A549 (cell line): ENCODE data around the gene BDNF. TPM values are rescaled to one million over a fixed set of nuclear protein-coding genes. Genes with fewer than 3 reads are reported as not detected.

Experiments
- ATAC-seq, 2 experiments: fragments of 200-7000 bp in 1 of 2; fragments of >200 bp in 1 of 2; cut with Nextera tagmentation in 1 of 2; cut with Tn5 transposase in 1 of 2; 3 replicates each; pipeline versions ENCODE4 v1.8.0 to v1.9.1; 2018 to 2020; ENCODE audit warnings: mild to moderate bottlenecking in 1 of 2, moderate library complexity in 1 of 2
- CTCF ChIA-PET: fragments of 300-600 bp; sonication (Branson Sonifier 250); formaldehyde crosslinking; extraction: SDS; loops from one replicate; lab custom pipeline; 2021; ENCODE audit warnings: antibody characterized with exemption, inconsistent platforms; lab: Yijun Ruan, JAX
- POLR2A ChIA-PET: fragments of 350-600 bp; formaldehyde crosslinking; extraction: SDS; loops from one replicate; lab custom pipeline; 2021; ENCODE audit warnings: antibody characterized with exemption, inconsistent platforms; lab: Yijun Ruan, JAX
- DNase-seq, 2 experiments: peaks; one replicate each; pipeline versions ENCODE4 v3.0.0 to v3.0.0-alpha.2; 2011 to 2016; ENCODE audit warnings: low read depth in 1 of 2, low spot score in 1 of 2
- FAIRE-seq: peaks from 2 replicates; lab custom pipeline; 2011; peaks lifted over from hg19 to GRCh38; lab: Jason Lieb, UNC
- H3K27ac ChIP-seq, 2 experiments: fragments of >200 bp; sonication (Bioruptor Twin); formaldehyde crosslinking; 3 replicates each; pipeline ENCODE4 v1.5.1; 2016 to 2017
- H3K4me1 ChIP-seq: fragments of >200 bp; sonication (Bioruptor Twin); formaldehyde crosslinking; 3 replicates; pipeline ENCODE4 v1.6.1; 2016
- H3K4me2 ChIP-seq: fragments of >200 bp; sonication (Bioruptor Twin); formaldehyde crosslinking; 3 replicates; pipeline ENCODE4 v1.6.1; 2016
- H3K4me3 ChIP-seq: fragments of >200 bp; sonication (Bioruptor Twin); formaldehyde crosslinking; 3 replicates; pipeline ENCODE4 v1.5.1; 2016
- H3K9me3 ChIP-seq: fragments of >200 bp; sonication (Bioruptor Twin); formaldehyde crosslinking; 3 replicates; pipeline ENCODE4 v1.6.1; 2016
- BCL3 ChIP-seq: fragments of >200 bp; sonication (Bioruptor Twin); formaldehyde crosslinking; IDR thresholded peaks from 3 replicates; pipeline ENCODE4 v1.6.1; 2016
- CBX2 ChIP-seq: fragments of 200-600 bp; sonication (generic); IDR thresholded peaks from 2 replicates; pipeline ENCODE4 v1.6.1; 2016; ENCODE audit warnings: low read depth, mild to moderate bottlenecking, borderline replicate concordance
- CBX8 ChIP-seq: fragments of 200-600 bp; sonication (generic); IDR thresholded peaks from 2 replicates; pipeline ENCODE4 v1.6.1; 2016
- CEBPB ChIP-seq, 2 experiments: fragments of >200 bp in 1 of 2; sonication (Bioruptor Twin) in 1 of 2; formaldehyde crosslinking in 1 of 2; IDR thresholded peaks; 2 replicates each; pipeline ENCODE4 v1.6.1; 2012 to 2016
- ELK1 ChIP-seq: fragments of 150-350 bp; IDR thresholded peaks from 2 replicates; pipeline ENCODE4 v1.6.1; 2014; ENCODE audit warnings: low read depth, mild to moderate bottlenecking, low read length
- FOSB ChIP-seq: fragments of 250-450 bp; sonication (Bioruptor Pico); IDR thresholded peaks from 2 replicates; pipeline ENCODE4 v1.5.0; 2020; ENCODE audit warnings: mild to moderate bottlenecking, moderate library complexity
- FOSL2 ChIP-seq, 2 experiments: fragments of 450-650 bp in 1 of 2; fragments of >200 bp in 1 of 2; sonication (Bioruptor Twin) in 1 of 2; formaldehyde crosslinking; IDR thresholded peaks; 2 replicates each; pipeline versions ENCODE4 v1.5.0 to v1.6.1; 2016 to 2020; ENCODE audit warnings: mild to moderate bottlenecking in 1 of 2, moderate library complexity in 1 of 2
- HEYL ChIP-seq: fragments of 250-450 bp; sonication (Bioruptor Pico); IDR thresholded peaks from 2 replicates; pipeline ENCODE4 v1.8.0; 2021; ENCODE audit warnings: mild to moderate bottlenecking, moderate library complexity
- HOXA7 ChIP-seq: fragments of 250-450 bp; sonication (Bioruptor Pico); IDR thresholded peaks from 2 replicates; pipeline ENCODE4 v1.5.0; 2020; ENCODE audit warnings: mild to moderate bottlenecking, moderate library complexity
- HOXB13 ChIP-seq: fragments of 250-450 bp; sonication (Bioruptor Pico); IDR thresholded peaks from 2 replicates; pipeline ENCODE4 v1.5.0; 2020; ENCODE audit warnings: low read depth, mild to moderate bottlenecking, moderate library complexity
- MAFK ChIP-seq: fragments of 450-650 bp; IDR thresholded peaks from 2 replicates; pipeline ENCODE4 v1.6.1; 2014; ENCODE audit not compliant: partially characterized antibody
- MAX ChIP-seq: IDR thresholded peaks from 2 replicates; pipeline ENCODE4 v1.6.1; 2012
- MAZ ChIP-seq: fragments of 150-350 bp; IDR thresholded peaks from 2 replicates; pipeline ENCODE4 v1.6.1; 2014; ENCODE audit warnings: antibody characterized with exemption, low read depth, low read length, borderline replicate concordance
- PBX3 ChIP-seq: IDR thresholded peaks from 2 replicates; pipeline ENCODE4 v1.6.1; 2012
- POLR2A ChIP-seq: IDR thresholded peaks from 2 replicates; pipeline ENCODE4 v1.6.1; 2012; ENCODE audit warnings: mild to moderate bottlenecking, low read length
- POLR2AphosphoS2 ChIP-seq: conservative IDR thresholded peaks from 2 replicates; pipeline ENCODE4 v1.6.1; 2012; ENCODE audit warnings: low read length, improper control_type of control experiment, inconsistent platforms
- RCOR1 ChIP-seq: fragments of 150-350 bp; IDR thresholded peaks from 2 replicates; pipeline ENCODE4 v1.6.1; 2014; ENCODE audit warnings: antibody characterized with exemption, low read length, low read depth
- REST ChIP-seq: fragments of 200-600 bp; sonication (generic); IDR thresholded peaks from 2 replicates; pipeline ENCODE4 v1.6.1; 2016; ENCODE audit warnings: antibody characterized with exemption, mild to moderate bottlenecking, moderate library complexity
- SMC3 ChIP-seq: fragments of >200 bp; sonication (Bioruptor Twin); formaldehyde crosslinking; IDR thresholded peaks from 3 replicates; pipeline ENCODE4 v1.6.1; 2018; ENCODE audit warnings: inconsistent platforms
- ZC3H11A ChIP-seq: fragments of 450-650 bp; IDR thresholded peaks from 2 replicates; pipeline ENCODE4 v1.6.1; 2014; ENCODE audit warnings: antibody characterized with exemption, mild to moderate bottlenecking
- ZFP36 ChIP-seq: fragments of 450-650 bp; IDR thresholded peaks from 2 replicates; pipeline ENCODE4 v1.6.1; 2014; ENCODE audit warnings: borderline replicate concordance; ENCODE audit not compliant: partially characterized antibody
- ZSCAN20 ChIP-seq: fragments of 250-450 bp; sonication (Bioruptor Pico); IDR thresholded peaks from 2 replicates; pipeline ENCODE4 v1.8.0; 2022; ENCODE audit warnings: mild to moderate bottlenecking, moderate library complexity
- WGBS: methylation state at CpG from one replicate; pipeline ENCODE4 v1.1.6; 2017; ENCODE audit errors: missing lambda C conversion rate; 5-methylcytosine and 5-hydroxymethylcytosine counted together
- polyA plus RNA-seq, 4 experiments: library from polyadenylated mRNA; depleted of rRNA in 3 of 4; stranded (reverse); fragments of >200 nt; fragmentation: RNase III in 1 of 4; extraction: RNeasy Plus Mini Kit Qiagen cat#74134 plus additional on column Dnase treatment in 1 of 4; gene quantifications; 2 replicates in 3 of 4; 3 replicates in 1 of 4; pipeline ENCODE4 v1.2.3, GENCODE V29; 2011 to 2017

BDNF gene
- polyA plus RNA-seq, 2 of the 4 experiments (the other 2 are of a cell fraction): 16.4 to 33.7 TPM

- TF ChIP-seq MAZ (no peak; the same call in 1 of the 2 replicates), CBX2 (no peak), HEYL (CRISPR knock-in tag) (no peak), MAFK (no peak), BCL3 (no peak), CEBPB (IDR thresholded peaks at IDR 0.05) (no peak), HOXB13 (CRISPR knock-in tag) (no peak), PBX3 (no peak), REST (no peak), POLR2AphosphoS2 (no peak), ZC3H11A (no peak), SMC3 (peak; percentile 82), FOSL2 (IDR thresholded peaks at IDR 0.05) (no peak), FOSL2 (CRISPR knock-in tag; IDR thresholded peaks at IDR 0.05) (no peak)
Measured at GRCh38 chr11:27698872-27699241, 1.4 kb downstream of the BDNF start (continued).

- WGBS: 6% methylated on average over 2 of the region's 2 CpGs
- CTCF ChIA-PET: interaction anchor here (0.7 kb wide), 1 partner anchor 411 kb away, joined by 3 read pairs; no protein-coding TSS in a partner anchor
- ATAC-seq (no peak), FAIRE-seq (no peak), DNase-seq (no peak)
- Histone ChIP-seq H3K27ac (peak overlapping the region; percentile 90 to 96), H3K4me1 (peaks cover 45% of the 10 kb centered on the region), H3K4me3 (peak overlapping the region; percentile 78), H3K4me2 (peak overlapping the region; percentile 85), H3K9me3 (no peaks in the 10 kb centered on the region)
- POLR2A ChIA-PET: interaction anchor here (1.9 kb wide), 1 partner anchor 21 kb away, joined by 5 read pairs; no protein-coding TSS in a partner anchor
- TF ChIP-seq FOSB (CRISPR knock-in tag): no peak
- no peak for TF ChIP-seq ZSCAN20 (CRISPR knock-in tag)
- TF ChIP-seq MAFK: no peak
- TF ChIP-seq ELK1: no peak
- TF ChIP-seq RCOR1: no peak
- no peak for TF ChIP-seq ZFP36
- TF ChIP-seq MAX: no peak
- no peak for TF ChIP-seq HOXA7 (CRISPR knock-in tag)
- no peak for TF ChIP-seq HEYL (CRISPR knock-in tag)
- no peak for TF ChIP-seq CBX8
- TF ChIP-seq MAZ: no peak
- TF ChIP-seq POLR2A: no peak
Measured at GRCh38 chr11:27697679-27698275, 2.5 kb downstream of the BDNF start.
